Stimulated activated CD8-positive, alpha-beta memory T cell treated with anti-CD3 and anti-CD28 coated beads, Interleukin-4, amount 100 ng/mL, for 48 hours (primary cell): ENCODE results near the gene CPZ.

ENCODE experiments used
- DNase-seq: peaks from one replicate; pipeline ENCODE4 v3.0.0-alpha.2; 2020

CPZ gene

DNA sequence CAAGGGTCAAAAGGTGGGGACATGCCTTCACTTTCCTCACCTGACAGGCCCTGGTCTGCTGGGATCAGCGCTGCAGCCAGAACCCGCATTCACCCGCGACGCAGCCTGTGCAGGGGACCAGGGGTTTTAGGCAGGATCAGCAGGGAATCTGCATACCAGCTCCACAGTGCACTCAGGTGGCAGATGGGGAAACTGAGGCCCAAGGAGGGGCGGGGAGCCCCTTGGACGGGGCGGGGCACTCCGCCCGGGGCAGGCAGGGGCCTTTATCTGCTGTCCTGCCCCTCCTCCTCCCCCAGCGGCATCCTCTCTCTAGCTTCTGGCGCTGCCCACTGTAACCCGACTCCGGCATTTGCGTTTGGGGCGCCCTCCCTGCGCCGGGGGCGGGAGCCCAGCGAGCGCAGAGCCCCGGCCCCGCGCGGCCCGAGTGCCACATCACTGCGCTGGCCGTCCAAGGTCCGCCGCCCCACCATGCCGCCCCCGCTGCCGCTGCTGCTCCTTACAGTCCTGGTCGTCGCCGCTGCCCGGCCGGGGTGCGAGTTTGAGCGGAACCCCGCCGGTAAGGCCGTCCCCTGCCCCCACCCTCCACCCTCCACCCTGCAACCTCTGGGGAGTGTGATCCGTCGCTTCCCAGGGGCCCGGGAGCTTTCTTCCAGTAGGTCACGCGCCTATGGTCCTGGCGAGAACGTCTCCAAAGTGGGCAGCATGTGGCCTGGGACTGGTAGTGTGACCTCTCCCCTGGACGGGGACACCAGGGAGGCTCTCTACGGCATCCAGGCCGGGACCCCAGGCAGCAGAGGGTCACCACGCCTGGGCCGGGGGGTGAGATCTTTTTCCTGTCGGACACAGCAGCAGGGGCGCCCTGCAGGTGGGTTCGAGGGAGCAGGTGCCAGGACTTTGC, at the start of gene CPZ:
Gene CPZ, plus strand, starts transcription at position 400 of the 898 bp plus-strand sequence. Its CDS starts 69 bp downstream, at position 469.
- no peak for DNase-seq

DNA sequence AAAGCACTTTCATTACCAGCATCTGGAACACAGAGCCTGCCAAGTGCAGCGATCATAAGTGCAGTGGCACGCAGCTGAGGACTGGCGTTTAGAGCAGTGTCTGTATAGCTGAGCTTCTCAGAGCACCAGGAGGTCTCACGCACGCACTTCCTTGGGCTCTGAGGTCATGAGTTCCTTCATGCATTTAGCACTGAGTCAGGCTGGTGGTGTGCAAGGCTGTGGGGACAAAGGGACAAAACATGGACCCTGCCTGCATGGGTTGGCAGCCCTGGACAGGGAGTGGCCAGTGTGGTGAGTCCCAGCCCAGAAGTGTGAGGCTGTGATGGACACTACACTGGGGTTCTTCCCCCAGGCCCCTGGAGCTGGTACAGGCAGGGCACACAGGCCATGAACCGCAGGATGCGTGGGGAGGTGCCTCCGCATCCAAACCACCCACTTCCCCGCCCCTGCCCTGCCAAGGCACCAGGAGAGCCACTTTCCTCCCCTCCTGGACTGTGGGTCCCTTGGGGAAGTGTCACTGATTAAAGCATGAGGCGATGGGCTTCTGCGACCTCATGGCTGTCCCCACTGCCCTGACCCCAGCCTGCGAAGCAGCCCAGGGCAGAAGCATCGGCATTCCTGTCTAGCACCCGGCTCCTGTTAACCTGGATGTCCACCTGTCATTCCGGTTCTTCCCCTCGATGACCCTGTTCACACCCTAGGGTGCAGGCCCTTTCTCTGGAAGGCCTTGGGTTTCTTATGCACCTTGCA, 49.6 kb upstream of the CPZ start:
- no peak for DNase-seq

DNA sequence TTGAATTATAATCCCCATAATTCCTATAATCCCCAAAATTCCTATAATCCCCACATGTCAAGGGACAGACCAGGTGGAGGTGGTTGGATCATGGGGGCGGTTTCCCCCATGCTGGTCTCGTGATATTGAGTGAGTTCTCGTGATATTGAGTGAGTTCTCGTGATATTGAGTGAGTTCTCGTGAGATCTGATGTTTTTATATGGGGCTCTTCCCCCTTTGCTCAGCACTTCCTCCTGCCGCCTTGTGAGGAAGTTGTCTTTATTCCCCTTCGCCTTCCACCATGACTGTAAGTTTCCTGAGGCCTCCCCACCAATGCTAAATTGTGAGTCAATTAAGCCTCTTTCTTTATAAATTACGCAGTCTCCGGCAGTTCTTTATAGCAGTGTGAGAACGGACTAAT, 48.9 kb upstream of the CPZ start:
- no peak for DNase-seq

DNA sequence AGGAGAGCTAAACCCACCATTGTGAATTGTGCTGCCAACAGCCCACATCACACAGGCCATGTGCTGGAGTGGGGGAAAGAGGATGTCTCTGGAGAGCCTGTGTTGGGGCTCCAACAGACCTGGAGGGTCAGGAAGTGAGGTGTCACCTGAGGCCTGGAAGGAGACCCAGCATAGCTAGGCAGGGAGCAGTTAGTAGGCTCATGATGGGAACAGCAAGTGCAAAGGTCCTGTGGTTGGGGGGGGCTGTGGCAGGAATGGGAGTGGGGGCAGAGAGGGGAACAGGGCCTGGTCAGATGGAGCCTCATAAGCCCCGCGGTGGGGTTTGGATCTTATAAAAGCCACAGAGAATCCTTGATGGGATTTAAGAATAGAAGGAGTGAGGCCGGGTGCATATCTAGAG, 48.3 kb upstream of the CPZ start:
- DNase-seq = no peak

DNA sequence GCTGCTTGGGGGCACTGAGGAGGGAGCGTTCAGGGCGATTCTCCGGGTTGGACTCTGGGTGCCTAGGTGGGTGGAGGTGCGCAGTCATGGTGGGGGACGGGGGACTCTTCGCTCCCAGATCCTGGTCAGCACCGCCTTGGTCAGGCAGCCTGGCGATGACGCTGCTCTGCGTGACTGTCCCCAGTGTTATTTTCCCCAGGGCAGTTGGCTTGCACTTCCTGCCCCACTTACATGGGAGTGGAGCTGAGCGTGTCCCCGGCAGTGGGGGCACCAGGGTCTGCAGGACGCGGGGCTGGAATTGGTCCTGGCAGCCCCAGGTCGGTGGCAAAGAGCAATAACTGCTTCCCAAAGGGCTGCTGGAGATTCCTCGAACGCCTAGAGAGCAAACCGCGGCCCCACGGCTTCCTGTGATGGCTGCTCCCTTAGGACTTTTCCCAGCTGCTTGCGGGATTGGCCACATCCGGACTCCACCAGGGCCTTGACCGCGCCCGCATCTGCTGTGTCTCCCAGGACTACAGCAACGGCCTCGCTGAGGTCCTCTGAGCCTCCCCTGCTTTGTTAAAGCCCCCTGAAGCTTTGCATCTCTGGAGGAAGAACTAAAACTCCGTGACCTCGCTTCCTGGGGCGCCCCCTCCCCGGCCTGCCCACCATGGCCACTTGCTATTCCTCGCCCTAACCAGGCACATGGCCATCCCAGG, 47.7 kb upstream of the CPZ start:
- DNase-seq = no peak

DNA sequence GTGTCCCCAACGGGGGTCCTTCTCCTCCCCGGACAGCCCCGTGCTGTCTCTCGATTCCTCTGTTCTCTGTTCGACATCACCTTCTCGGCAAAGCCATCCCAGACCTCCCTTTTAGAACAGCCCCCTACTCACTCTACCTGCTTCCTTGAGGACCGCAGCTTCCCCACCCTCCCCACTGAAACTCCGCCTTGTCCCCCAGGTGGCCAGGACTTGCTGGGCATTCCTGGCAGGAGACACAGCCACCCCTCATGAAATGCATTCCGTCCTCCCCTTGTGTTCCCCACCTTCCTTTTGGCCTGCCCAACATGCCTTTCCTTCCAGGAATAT, 47.2 kb upstream of the CPZ start:
- no peak for DNase-seq

DNA sequence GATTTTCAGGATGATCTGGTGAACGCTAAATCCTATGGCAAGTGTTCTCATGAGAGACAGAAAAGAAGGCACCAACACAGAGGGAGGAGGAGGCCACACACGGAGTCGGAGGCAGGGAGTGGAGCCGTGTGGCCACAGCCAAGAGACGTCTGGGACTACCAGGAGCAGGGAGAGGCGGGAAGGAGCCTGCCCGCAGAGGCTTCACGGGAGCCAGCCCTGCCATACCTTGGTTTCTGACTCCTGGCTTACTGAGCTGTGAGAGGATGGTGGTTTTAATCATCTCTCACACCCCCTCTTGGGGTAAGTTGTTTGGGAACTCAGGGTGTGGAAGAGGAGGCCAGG, 45.8 kb upstream of the CPZ start:
- DNase-seq = no peak

DNA sequence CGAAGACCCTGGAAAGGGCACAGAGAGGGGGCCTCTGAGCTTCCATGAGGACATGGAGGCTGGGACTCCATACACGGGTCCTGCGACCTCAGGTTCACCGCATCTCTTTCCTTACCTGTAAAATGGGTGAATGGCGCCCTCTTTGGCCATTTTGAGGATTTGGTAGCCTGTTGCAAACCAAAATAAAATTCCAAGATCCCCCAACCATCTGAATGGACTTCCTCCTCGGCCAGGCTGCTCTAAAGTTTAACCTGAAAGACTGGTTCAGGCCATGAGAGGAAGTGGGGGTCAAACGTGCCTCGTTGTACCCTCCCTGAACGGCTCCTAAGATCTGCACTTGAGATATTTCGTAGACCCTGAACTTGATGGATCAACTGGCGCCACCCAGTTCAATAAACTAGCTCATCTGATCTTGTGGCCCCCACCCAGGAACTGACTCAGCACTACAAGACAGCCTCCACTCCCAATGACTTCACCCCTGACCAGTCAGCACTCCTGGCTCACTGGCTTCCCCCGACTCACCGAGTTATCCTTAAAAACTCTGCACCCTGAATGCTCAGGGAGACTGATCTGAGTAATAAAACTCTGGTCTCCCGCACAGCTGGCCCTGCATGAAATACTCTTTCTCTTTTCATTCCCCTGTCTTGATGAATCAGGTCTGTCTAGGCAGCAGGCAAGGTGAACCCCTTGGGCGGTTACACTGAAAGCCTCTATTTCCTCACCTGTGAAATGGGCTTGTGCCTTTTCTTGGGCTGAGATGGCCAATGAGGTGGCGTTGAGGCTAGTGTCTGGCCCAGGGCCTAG, 45.3 kb upstream of the CPZ start:
- DNase-seq = no peak

DNA sequence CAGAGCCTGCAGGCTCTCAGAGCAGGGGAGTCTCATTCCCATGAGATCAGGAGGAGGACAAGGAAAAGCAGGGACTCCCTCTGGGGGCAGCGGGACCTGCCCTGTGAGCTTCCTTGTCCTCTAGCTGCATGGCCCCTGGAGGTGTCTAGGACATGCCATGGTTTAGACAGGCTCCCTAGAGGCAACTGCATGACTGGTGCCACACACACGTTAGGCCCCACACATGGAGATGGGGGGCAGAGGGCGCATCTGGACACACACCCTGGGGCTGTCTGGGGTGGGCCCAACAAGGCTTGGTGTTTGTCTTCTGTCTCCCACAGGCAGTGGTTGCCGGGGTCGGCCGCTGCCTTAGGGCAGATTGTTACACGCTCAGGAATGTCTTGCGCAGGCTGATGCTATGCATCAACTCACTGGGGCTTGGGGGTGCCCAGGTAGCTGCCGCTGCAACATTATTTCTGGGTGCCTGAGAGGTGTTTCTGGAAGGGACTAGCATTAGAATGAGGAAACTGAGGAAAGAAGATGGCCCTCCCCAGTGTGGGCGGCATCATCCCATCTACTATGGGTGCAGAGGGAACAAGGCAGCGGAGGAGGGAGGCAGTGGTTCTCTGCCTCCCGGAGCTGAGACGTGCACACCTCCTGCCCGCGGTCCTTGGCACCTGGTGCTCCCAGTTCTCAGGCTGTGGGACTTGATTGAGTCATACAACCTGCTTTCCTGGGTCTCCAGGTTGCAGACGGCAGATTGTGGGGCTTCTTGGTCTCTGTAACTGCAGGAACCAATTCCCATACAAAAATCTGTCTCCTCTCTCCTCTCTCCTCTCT, 44.4 kb upstream of the CPZ start:
- DNase-seq = no peak

DNA sequence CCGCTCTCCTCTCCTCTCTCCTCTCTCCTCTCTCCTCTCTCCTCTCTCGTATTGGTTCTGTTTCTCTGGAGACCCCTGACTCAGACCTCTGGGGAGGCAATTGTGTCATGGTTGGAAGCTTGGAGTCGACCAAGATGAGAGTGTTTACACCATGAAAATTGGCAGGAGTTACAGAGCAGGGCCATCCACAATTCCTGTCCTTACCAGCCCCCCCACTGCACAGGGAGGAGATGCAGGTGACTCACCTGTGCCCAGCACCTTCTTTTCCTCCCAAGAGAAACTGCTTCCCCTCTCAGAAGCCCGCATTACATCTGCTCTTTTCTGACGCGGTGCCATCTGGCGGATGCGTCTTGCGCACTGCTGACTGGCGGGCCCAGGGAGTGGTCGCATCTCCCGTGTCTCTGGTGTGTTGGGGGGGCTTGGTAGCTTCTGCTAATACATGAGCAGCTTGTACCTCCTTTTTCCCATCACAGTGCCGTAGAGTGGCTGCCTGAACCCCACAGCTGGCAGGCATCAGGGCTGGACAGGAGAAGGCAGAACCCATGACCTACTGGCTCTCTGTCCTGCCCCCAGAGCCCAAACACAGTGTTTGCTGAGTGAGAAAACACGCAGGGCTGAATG, 43.7 kb upstream of the CPZ start:
- no peak for DNase-seq

DNA sequence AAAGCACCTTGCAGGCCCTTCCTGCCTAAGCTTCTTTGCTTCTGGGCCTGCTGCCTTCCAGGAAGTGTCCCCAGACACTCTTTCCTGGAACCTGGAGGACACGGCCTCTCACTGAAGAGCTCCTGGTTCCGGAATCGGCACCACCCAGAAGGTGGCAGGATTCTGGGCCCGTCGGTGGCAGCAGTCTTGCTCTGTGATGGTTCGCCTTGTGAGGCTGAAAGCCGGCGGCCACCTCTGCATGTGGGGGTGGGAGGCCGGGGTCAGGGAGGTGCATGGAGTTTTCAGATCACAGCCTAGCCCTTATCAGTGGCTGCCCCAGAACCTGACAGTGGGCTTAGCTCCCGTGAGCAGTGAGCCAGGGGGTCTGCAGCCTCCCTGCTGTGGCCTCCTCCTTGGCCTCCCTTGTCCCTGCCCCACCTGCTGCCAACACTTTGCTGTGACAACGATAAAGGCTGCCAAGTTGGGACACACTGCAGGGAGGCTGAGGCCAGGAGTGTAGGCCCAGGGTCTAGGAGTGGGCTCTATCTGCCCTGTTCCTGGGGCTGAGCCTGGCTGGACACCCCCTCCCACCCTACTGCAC, 43.1 kb upstream of the CPZ start:
- DNase-seq = no peak

DNA sequence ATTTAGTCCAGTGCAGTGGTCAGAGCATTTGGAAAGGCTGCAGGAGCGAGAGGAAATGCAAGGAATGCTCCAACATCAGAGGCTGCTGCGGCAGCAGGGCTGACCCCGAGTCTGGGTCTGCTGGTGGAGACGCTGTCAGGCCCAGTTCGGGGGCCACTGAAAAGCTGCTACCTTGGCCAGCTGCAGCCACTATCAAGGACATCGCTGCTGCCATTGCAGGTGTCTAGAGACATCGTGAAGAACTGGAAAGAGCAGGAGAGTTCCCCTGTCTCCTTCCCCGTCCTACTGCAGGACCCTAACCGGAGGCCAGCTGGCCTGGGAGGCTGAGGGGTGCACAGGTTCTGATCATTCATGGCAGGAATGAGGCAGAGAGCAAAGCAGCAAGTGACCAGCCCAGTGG, 41.9 kb upstream of the CPZ start:
- no peak for DNase-seq

DNA sequence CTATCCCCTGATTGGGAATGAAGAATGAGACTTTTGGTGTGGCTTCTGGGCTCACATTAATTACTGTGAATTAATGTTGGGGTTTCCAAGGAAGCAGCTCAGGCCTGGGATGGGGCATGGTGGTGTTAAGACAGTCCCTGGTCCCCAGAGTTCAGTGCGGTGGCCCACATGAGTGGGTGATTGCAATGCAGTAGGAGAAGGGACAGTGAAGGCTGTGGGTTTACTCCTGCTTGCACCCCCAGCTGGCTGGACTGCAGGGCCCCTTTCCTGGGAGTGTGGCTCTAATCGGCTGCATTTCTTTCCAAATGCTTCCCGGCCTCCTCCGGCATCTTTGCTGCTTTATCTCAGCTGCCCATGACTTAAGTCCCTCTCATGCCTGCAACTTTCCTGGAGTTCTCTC, 40.5 kb upstream of the CPZ start:
- no peak for DNase-seq

DNA sequence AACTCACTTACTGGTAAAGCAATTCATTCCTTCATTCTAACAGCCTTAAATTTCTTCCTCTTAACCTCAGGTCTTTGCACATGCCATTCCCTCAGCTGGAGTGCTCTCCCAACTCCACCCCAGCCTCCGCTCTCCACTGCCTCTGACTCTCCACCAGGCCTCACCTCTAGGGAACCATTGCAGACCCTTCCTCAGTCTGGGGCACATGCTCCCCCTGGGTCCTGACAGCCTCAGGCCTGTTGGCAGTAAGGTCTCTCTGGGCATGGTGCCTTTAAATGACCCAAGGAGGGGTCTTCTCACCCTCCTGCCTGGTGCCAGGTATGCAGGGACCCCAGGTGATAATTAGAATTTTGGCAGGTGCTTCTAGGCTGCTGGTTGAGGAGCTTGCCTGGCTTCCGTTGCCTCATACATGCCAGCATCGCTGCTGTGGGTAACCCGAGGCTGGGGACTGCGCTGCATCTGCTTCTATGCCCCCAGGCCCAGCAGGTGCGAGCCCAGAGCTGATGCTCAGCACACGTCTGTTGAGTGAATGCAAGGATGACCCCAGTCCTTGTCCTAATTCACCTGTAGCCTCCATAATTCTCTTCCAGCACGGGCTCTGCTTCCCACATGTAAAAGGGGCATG, 39.9 kb upstream of the CPZ start:
- no peak for DNase-seq

DNA sequence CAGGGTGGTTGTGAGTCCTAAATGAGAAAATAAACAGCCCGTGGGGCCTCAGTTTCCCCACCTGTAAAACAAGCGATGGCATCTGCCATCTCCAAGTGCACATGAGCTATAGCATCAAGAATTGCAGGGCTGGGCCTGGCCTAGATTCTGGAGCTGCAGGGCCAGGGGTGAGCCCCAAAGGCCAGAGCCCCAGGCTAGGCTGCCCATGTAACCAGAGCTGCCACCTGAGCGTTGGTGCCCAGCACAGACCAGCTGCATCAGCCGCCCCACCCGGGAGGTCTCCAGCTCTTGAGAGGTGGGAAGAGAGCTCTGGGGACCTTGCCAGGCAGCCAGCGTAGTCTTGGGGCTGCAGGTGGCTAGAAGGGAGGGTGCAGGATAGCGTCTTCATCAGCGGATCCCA, 39.3 kb upstream of the CPZ start:
- no peak for DNase-seq

DNA sequence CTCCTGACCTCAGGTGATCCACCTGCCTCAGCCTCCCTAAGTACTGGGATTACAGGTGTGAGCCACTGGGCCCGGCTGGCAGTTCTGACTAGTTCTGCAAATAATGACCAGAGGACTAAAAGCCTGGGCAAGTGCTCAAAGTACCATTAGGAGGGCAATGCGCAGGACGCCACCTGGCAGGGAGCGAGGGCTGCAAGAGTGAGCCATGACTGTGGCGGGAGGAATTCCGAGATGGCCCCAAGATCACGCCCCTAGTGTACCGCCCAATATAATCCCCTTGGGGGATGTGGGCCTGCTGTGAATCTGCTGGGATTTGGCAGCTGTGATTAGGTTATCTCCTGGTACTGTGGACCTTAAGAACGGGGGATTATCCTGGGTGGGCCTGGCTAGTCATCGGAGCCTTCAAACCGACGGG, 38.6 kb upstream of the CPZ start:
- no peak for DNase-seq

DNA sequence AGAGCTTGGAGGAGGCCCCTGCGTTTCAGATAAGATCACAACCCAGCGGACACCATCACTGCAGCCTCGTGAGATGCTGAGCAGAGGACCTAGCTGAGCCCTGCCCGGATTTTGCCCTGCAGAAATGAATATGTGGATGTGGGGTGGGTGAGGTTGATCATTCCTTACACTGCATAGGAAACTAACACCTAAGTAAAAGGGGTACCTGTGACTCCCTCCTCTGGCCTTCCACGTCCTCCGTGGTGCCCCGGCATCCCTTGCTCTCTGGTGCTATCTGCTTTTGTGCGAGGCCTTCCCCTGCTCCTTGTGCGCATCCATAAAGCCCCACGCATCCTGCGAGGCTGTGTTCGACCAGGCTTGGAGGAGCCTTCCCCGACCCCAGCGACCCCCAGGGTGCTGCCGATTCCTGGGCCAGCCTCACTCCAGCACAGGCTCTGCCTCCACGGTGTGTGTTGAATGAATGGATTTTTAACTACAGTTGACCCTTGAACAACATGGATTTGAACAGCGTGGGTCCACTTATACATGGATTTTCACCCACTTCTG, 37.9 kb upstream of the CPZ start:
- no peak for DNase-seq

DNA sequence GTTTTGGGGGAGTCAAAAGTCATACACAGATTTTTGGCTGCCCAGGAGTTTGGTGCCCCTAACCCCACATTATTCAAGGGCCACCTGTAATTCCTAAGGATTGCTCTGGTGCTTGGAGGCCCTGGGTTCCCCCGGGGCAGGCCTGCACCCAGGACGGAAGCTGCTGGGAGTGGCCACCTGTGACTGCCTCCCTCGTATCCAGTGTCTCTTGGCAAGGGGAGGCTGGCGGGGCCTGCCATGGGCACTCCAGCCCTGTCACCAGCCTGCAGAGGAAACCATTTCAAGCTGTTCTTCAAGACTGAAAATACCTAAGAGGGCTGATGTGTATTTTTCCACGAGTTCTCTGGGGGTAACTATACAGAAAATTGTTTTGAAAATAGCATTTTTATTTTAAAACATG, 36.8 kb upstream of the CPZ start:
- DNase-seq = no peak

DNA sequence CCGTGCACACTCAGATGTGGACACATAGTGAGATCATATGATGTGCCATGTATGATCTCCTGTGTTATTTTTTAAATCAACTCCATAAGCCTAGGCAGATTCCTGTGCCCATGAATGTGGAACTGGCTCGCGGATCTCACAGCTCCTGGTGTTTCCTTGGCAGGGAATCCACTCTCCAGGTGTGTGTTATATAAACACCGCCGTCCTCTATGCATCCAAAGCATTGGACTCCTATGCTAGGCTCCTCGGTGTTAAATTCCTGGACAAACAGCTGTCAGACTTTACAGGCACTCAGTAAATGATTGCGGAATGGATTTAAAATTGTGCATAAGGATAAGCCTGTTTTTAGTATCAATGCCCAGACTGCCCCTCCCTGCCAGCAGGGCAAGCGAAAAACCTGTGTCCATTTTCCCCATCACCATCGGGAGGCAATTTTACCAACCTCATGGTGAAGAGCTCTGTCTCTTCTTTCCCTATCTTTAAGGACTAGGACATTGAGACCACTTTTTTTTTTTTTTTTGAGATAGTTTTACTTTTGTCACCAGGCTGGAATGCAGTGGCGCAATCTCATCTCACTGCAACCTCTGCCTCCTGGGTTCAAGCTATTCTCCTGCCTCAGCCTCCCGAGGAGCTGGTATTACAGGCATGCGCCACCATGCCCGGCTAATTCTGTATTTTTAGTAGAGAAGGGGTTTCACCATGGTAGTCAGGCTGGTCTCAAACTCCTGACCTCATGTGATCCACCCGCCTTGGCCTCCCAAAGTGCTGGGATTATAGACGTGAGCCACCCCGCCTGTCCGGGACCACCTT, 36.0 kb upstream of the CPZ start:
- DNase-seq = no peak
